IMR-90 (cell line): ENCODE results near the gene PPARG. TPM values are rescaled to one million over a fixed set of nuclear protein-coding genes. Genes with fewer than 3 reads are reported as not detected.

Experiments used
- ATAC-seq: fragments of 200-7000 bp; cut with Tn5 transposase; 2 replicates; pipeline ENCODE4 v1.9.1; 2020; ENCODE audit warnings: low read depth, mild to moderate bottlenecking, moderate library complexity
- BruUV-seq: library from RNA; stranded (reverse); fragments of 400-500 nt; replicated peaks from 2 replicates; lab custom pipeline; 2021; lab: Mats Ljungman, UMichigan
- CTCF ChIA-PET: fragments of 300-600 bp; formaldehyde crosslinking; extraction: SDS; loops from one replicate; lab custom pipeline; 2021; ENCODE audit warnings: antibody characterized with exemption; lab: Yijun Ruan, JAX
- POLR2A ChIA-PET: fragments of 300-600 bp; sonication (Branson Sonifier 250); formaldehyde crosslinking; loops from one replicate; lab custom pipeline; 2022; ENCODE audit warnings: antibody characterized with exemption; ENCODE audit not compliant: unreplicated experiment; lab: Charles Lee
- DNase-seq: peaks from one replicate; pipeline ENCODE4 v3.0.0; 2013
- H2AFZ ChIP-seq: replicated peaks from 2 replicates; pipeline ENCODE3; 2013; ENCODE audit warnings: low read length, mild to moderate bottlenecking; ENCODE audit not compliant: poor library complexity
- H2AK5ac ChIP-seq: 2 replicates; pipeline ENCODE4 v1.6.1; 2013; ENCODE audit warnings: low read depth, low read length, inconsistent platforms
- H2AK9ac ChIP-seq: replicated peaks from 2 replicates; pipeline ENCODE3; 2013; ENCODE audit warnings: mild to moderate bottlenecking, low read depth, low read length, moderate library complexity; ENCODE audit not compliant: poor library complexity
- H2BK120ac ChIP-seq: 2 replicates; pipeline ENCODE4 v1.6.1; 2013; ENCODE audit warnings: low read depth, low read length, inconsistent platforms
- H2BK15ac ChIP-seq: 3 replicates; pipeline ENCODE4 v1.6.1; 2013; ENCODE audit warnings: low read depth, low read length, inconsistent platforms
- H2BK20ac ChIP-seq: 2 replicates; pipeline ENCODE4 v1.6.1; 2013; ENCODE audit warnings: low read depth, mild to moderate bottlenecking, inconsistent platforms, low read length, moderate library complexity
- H2BK5ac ChIP-seq: 2 replicates; pipeline ENCODE4 v1.6.1; 2013; ENCODE audit warnings: mild to moderate bottlenecking, low read depth, low read length, inconsistent platforms; ENCODE audit not compliant: poor library complexity, severe bottlenecking
- H3K14ac ChIP-seq: replicated peaks from 2 replicates; pipeline ENCODE4 v1.6.1; 2013; ENCODE audit warnings: low read depth, low read length, inconsistent platforms
- H3K18ac ChIP-seq: 2 replicates; pipeline ENCODE4 v1.6.1; 2013; ENCODE audit warnings: low read depth, low read length, control low read depth
- H3K23ac ChIP-seq: 2 replicates; pipeline ENCODE4 v1.6.1; 2013; ENCODE audit warnings: low read depth, low read length, inconsistent platforms
- H3K27ac ChIP-seq: 2 replicates; pipeline ENCODE4 v1.5.1; 2013; ENCODE audit warnings: mild to moderate bottlenecking, control low read depth, low read length; ENCODE audit not compliant: insufficient read depth
- H3K27me3 ChIP-seq: 2 replicates; pipeline ENCODE4 v1.6.1; 2013; ENCODE audit warnings: low read length; ENCODE audit not compliant: control insufficient read depth, insufficient read depth
- H3K36me3 ChIP-seq: 2 replicates; pipeline ENCODE4 v1.6.1; 2013; ENCODE audit warnings: low read length, mixed read lengths; ENCODE audit not compliant: control insufficient read depth, insufficient read depth
- H3K4ac ChIP-seq: 2 replicates; pipeline ENCODE4 v1.6.1; 2013; ENCODE audit warnings: low read depth, low read length, inconsistent platforms
- H3K4me1 ChIP-seq: 2 replicates; pipeline ENCODE4 v1.6.1; 2013; ENCODE audit warnings: low read length, mixed read lengths; ENCODE audit not compliant: control insufficient read depth, insufficient read depth
- H3K4me2 ChIP-seq: 2 replicates; pipeline ENCODE4 v1.6.1; 2013; ENCODE audit warnings: low read depth, mild to moderate bottlenecking, control low read depth, low read length, moderate library complexity
- H3K4me3 ChIP-seq: 2 replicates; pipeline ENCODE4 v1.5.1; 2013; ENCODE audit warnings: low read depth, mild to moderate bottlenecking, control low read depth, low read length, moderate library complexity; ENCODE audit not compliant: insufficient read depth
- H3K56ac ChIP-seq: 2 replicates; pipeline ENCODE4 v1.6.1; 2013; ENCODE audit warnings: low read length, inconsistent platforms; ENCODE audit not compliant: insufficient read depth; ENCODE audit errors: extremely low read depth
- H3K79me1 ChIP-seq, 2 experiments: 2 replicates each; pipeline ENCODE4 v1.6.1; 2013; ENCODE audit warnings: low read length in 2 of 2, inconsistent platforms in 1 of 2, low read depth in 1 of 2
- H3K9ac ChIP-seq: 2 replicates; pipeline ENCODE4 v1.6.1; 2013; ENCODE audit warnings: low read depth, low read length, control low read depth
- H3K9me1 ChIP-seq: 2 replicates; pipeline ENCODE4 v1.6.1; 2013; ENCODE audit warnings: low read length, inconsistent platforms; ENCODE audit not compliant: insufficient read depth
- H3K9me3 ChIP-seq: 2 replicates; pipeline ENCODE4 v1.6.1; 2013; ENCODE audit warnings: low read length; ENCODE audit not compliant: control insufficient read depth, insufficient read depth
- H4K20me1 ChIP-seq: 2 replicates; pipeline ENCODE4 v1.6.1; 2013; ENCODE audit warnings: low read length, inconsistent platforms; ENCODE audit not compliant: insufficient read depth
- H4K5ac ChIP-seq: 2 replicates; pipeline ENCODE4 v1.6.1; 2013; ENCODE audit warnings: mild to moderate bottlenecking, low read depth, low read length, control low read depth
- H4K8ac ChIP-seq, 2 experiments: 2 replicates each; pipeline ENCODE4 v1.6.1; 2013; ENCODE audit warnings: low read depth in 2 of 2, low read length in 2 of 2, control low read depth in 1 of 2, inconsistent platforms in 1 of 2
- H4K91ac ChIP-seq: 2 replicates; pipeline ENCODE4 v1.6.1; 2013; ENCODE audit warnings: low read depth, low read length, inconsistent platforms; ENCODE audit not compliant: insufficient read depth
- BHLHE40 ChIP-seq: fragments of 150-350 bp; IDR thresholded peaks from 2 replicates; pipeline ENCODE4 v1.6.1; 2016; ENCODE audit warnings: mild to moderate bottlenecking, low read depth, low read length
- CEBPB ChIP-seq: IDR thresholded peaks from 2 replicates; pipeline ENCODE4 v1.6.1; 2012; ENCODE audit warnings: low read depth, low read length, improper control_type of control experiment
- CHD1 ChIP-seq: IDR thresholded peaks from 2 replicates; pipeline ENCODE4 v1.6.1; 2012; ENCODE audit warnings: low read depth, low read length, improper control_type of control experiment
- CTCF ChIP-seq: conservative IDR thresholded peaks from 2 replicates; pipeline ENCODE4 v1.5.1; 2012; ENCODE audit warnings: mild to moderate bottlenecking, low read depth, low read length, improper control_type of control experiment
- FOS ChIP-seq: fragments of 150-350 bp; IDR thresholded peaks from 2 replicates; pipeline ENCODE4 v1.6.1; 2016; ENCODE audit warnings: low read depth, low read length
- MAFK ChIP-seq: IDR thresholded peaks from 2 replicates; pipeline ENCODE4 v1.6.1; 2012; ENCODE audit warnings: low read depth, low read length, improper control_type of control experiment
- MAZ ChIP-seq: IDR thresholded peaks from 2 replicates; pipeline ENCODE4 v1.6.1; 2012; ENCODE audit warnings: low read depth, mild to moderate bottlenecking, low read length, improper control_type of control experiment, moderate library complexity, borderline replicate concordance
- MXI1 ChIP-seq: IDR thresholded peaks from 2 replicates; pipeline ENCODE4 v1.6.1; 2012; ENCODE audit warnings: low read depth, mild to moderate bottlenecking, low read length, moderate library complexity, borderline replicate concordance
- NFE2L2 ChIP-seq: fragments of 150-350 bp; IDR thresholded peaks from 2 replicates; pipeline ENCODE4 v1.6.1; 2016; ENCODE audit warnings: low read depth, mild to moderate bottlenecking, low read length
- POLR2A ChIP-seq: IDR thresholded peaks from 2 replicates; pipeline ENCODE4 v1.6.1; 2012; ENCODE audit warnings: mild to moderate bottlenecking, low read depth, low read length
- RAD21 ChIP-seq: IDR thresholded peaks from 2 replicates; pipeline ENCODE4 v1.6.1; 2012; ENCODE audit warnings: low read length, improper control_type of control experiment
- RCOR1 ChIP-seq: IDR thresholded peaks from 2 replicates; pipeline ENCODE4 v1.6.1; 2012; ENCODE audit warnings: mild to moderate bottlenecking, low read length, improper control_type of control experiment; ENCODE audit not compliant: insufficient replicate concordance
- RFX5 ChIP-seq: IDR thresholded peaks from 2 replicates; pipeline ENCODE4 v1.8.0; 2012; ENCODE audit warnings: low read depth, mild to moderate bottlenecking, low read length, moderate library complexity
- SMC3 ChIP-seq: fragments of 150-350 bp; IDR thresholded peaks from 2 replicates; pipeline ENCODE4 v1.6.1; 2016; ENCODE audit warnings: low read depth, mild to moderate bottlenecking, antibody characterized with exemption, low read length, moderate library complexity
- USF2 ChIP-seq: fragments of 150-350 bp; IDR thresholded peaks from 2 replicates; pipeline ENCODE4 v1.6.1; 2017; ENCODE audit warnings: mild to moderate bottlenecking, antibody characterized with exemption, low read length, low read depth
- WGBS, 2 experiments: methylation state at CpG; one replicate each; pipeline versions ENCODE4 v1.1.5 to v1.1.7; 2013; ENCODE audit warnings: missing lambda C conversion rate in 2 of 2; ENCODE audit not compliant: insufficient read length in 1 of 2; ENCODE audit errors: extremely low coverage in 2 of 2; 5-methylcytosine and 5-hydroxymethylcytosine counted together
- dilution Hi-C: fragments of 300-500 bp; cut with HindIII; formaldehyde crosslinking; loops from one replicate; pipeline ENCODE4 v1.14.3; 2018; ENCODE audit warnings: low sequenced_read_pairs; ENCODE audit not compliant: unreplicated experiment
- in situ Hi-C: fragments of 300-500 bp; cut with MboI; formaldehyde crosslinking; loops from 3 replicates; pipeline ENCODE4 v1.14.3; 2019; ENCODE audit warnings: low sequenced_read_pairs, inconsistent platforms, mixed read lengths
- intact Hi-C: fragments of 100-400 bp; cut with micrococcal nuclease; formaldehyde crosslinking; loops from 2 replicates; pipeline ENCODE4 v1.10.0; 2022
- polyA plus RNA-seq, 3 experiments: library from polyadenylated mRNA; depleted of rRNA; stranded (reverse); fragments of >200 nt; gene quantifications; 2 replicates each; pipeline ENCODE4 v1.2.3, GENCODE V29; 2012; ENCODE audit warnings: low replicate concordance in 1 of 3
- total RNA-seq: library from RNA; depleted of rRNA; stranded (reverse); fragments of >200 nt; gene quantifications from 2 replicates; pipeline ENCODE4 v1.2.3, GENCODE V29; 2012
- TF ChIP-seq, protein P1 (sequence below): fragments of 150-350 bp; IDR thresholded peaks from 2 replicates; pipeline ENCODE4 v1.6.1; 2016; ENCODE audit warnings: low read depth, mild to moderate bottlenecking, low read length, moderate library complexity, borderline replicate concordance

The PPARG gene
- total and polyA plus RNA-seq, 2 of the 4 experiments (the other 2 are of a cell fraction) = 11.2 to 23.8 TPM

- Histone ChIP-seq H2AFZ (no peak overlapping the region), H3K4ac (no peak overlapping the region), H3K9ac (no peak overlapping the region), H2BK15ac (no peak overlapping the region), H3K18ac (no peak overlapping the region), H3K27ac (no peak overlapping the region), H3K4me3 (no peak overlapping the region), H3K4me1 (no peaks in the 10 kb centered on the region; the same call in 1 of the 2 replicates), H2AK9ac (no peak overlapping the region), H3K36me3 (peaks cover 7% of the 10 kb centered on the region), H2AK5ac (no peak overlapping the region), H4K91ac (no peak overlapping the region), H2BK20ac (no peak overlapping the region), H2BK5ac (no peak overlapping the region), H3K9me3 (no peaks in the 10 kb centered on the region), H3K27me3 (no peaks in the 10 kb centered on the region), H4K8ac (no peak overlapping the region), H3K9me1 (no peaks in the 10 kb centered on the region), H4K20me1 (no peaks in the 10 kb centered on the region), H3K23ac (no peak overlapping the region), H3K14ac (no peak overlapping the region), H3K79me1 (no peaks in the 10 kb centered on the region; a peak in 1 of 4 replicates), H4K5ac (no peak overlapping the region), H3K4me2 (no peak overlapping the region), H2BK120ac (no peak overlapping the region), H3K56ac (no peak overlapping the region)
- CTCF ChIA-PET = no interaction called here
- ATAC-seq (no peak), DNase-seq (no peak)
- dilution Hi-C loops (no loop called here), intact Hi-C loops (no loop called here), in situ Hi-C loops (no loop called here)
- no peak for TF ChIP-seq BHLHE40
- TF ChIP-seq MXI1 = no peak
- TF ChIP-seq RAD21 = no peak
- TF ChIP-seq, protein P1, sequence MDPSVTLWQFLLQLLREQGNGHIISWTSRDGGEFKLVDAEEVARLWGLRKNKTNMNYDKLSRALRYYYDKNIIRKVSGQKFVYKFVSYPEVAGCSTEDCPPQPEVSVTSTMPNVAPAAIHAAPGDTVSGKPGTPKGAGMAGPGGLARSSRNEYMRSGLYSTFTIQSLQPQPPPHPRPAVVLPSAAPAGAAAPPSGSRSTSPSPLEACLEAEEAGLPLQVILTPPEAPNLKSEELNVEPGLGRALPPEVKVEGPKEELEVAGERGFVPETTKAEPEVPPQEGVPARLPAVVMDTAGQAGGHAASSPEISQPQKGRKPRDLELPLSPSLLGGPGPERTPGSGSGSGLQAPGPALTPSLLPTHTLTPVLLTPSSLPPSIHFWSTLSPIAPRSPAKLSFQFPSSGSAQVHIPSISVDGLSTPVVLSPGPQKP = no peak
- TF ChIP-seq CTCF = no peak
- no peak for TF ChIP-seq MAZ
- TF ChIP-seq USF2 = no peak
- TF ChIP-seq FOS = no peak
- TF ChIP-seq POLR2A = no peak
- TF ChIP-seq CEBPB = no peak
- TF ChIP-seq NFE2L2 = no peak
- TF ChIP-seq RFX5 = no peak
- no peak for TF ChIP-seq SMC3
- TF ChIP-seq CHD1 = no peak
- TF ChIP-seq MAFK = no peak
- TF ChIP-seq RCOR1 = no peak
- POLR2A ChIA-PET = no interaction called here
- no TSS peak for BruUV-seq
- no CpG with 5 or more reads among the region's 1 CpG for WGBS, 2 experiments
Measured at GRCh38 chr3:12381199-12381598, 92.3 kb downstream of the PPARG start.
